Neuronal stem cell (in vitro differentiated cells): ENCODE results near the gene TMEM267.
"Not testable (repeated sequence)": the region's sequence is repeated elsewhere in the genome, so short reads cannot be mapped to it uniquely, and the experiment has no call there.

ENCODE experiments used
- DNase-seq: peaks from one replicate; pipeline ENCODE4 v3.0.0-alpha.2; 2013; ENCODE audit warnings: low spot score
- H2AFZ ChIP-seq: one replicate; pipeline ENCODE4 v1.6.1; 2013; ENCODE audit warnings: mild to moderate bottlenecking, low read length, inconsistent platforms
- H2AK5ac ChIP-seq: 2 replicates; pipeline ENCODE4 v1.6.1; 2013; ENCODE audit warnings: low read depth, mild to moderate bottlenecking, inconsistent platforms, low read length, moderate library complexity, mixed read lengths
- H2BK120ac ChIP-seq: 2 replicates; pipeline ENCODE4 v1.6.1; 2013; ENCODE audit warnings: low read depth, mild to moderate bottlenecking, inconsistent platforms, low read length, moderate library complexity, mixed read lengths
- H2BK12ac ChIP-seq: one replicate; pipeline ENCODE4 v1.6.1; 2013; ENCODE audit warnings: low read length, inconsistent platforms
- H2BK15ac ChIP-seq: 2 replicates; pipeline ENCODE4 v1.6.1; 2013; ENCODE audit warnings: mild to moderate bottlenecking, low read length, inconsistent platforms, mixed read lengths
- H2BK5ac ChIP-seq: one replicate; pipeline ENCODE4 v1.6.1; 2013; ENCODE audit warnings: inconsistent platforms, mild to moderate bottlenecking, low read length, moderate library complexity
- H3K14ac ChIP-seq: one replicate; pipeline ENCODE4 v1.6.1; 2013; ENCODE audit warnings: low read length, inconsistent platforms
- H3K18ac ChIP-seq: 2 replicates; pipeline ENCODE4 v1.6.1; 2013; ENCODE audit warnings: low read length, inconsistent platforms
- H3K23ac ChIP-seq: 2 replicates; pipeline ENCODE4 v1.6.1; 2013; ENCODE audit warnings: low read depth, mild to moderate bottlenecking, mixed read lengths, low read length, inconsistent platforms; ENCODE audit not compliant: poor library complexity
- H3K27ac ChIP-seq: replicated peaks from 3 replicates; pipeline ENCODE4 v1.5.1; 2013; ENCODE audit warnings: low read length, inconsistent platforms
- H3K27me3 ChIP-seq, 3 experiments: 2 replicates each; pipeline ENCODE4 v1.6.1; 2013; ENCODE audit warnings: low read length in 3 of 3, mild to moderate bottlenecking in 2 of 3, inconsistent platforms in 1 of 3, low read depth in 1 of 3, mixed read lengths in 1 of 3, moderate library complexity in 1 of 3; ENCODE audit not compliant: control insufficient read depth in 3 of 3, insufficient read depth in 3 of 3
- H3K36me3 ChIP-seq, 2 donors: replicated peaks in 1 of 2; 2 replicates each; pipeline ENCODE4 v1.6.1; 2013; ENCODE audit warnings: low read length in 2 of 2; ENCODE audit not compliant: control insufficient read depth in 2 of 2, insufficient read depth in 2 of 2
- H3K4ac ChIP-seq: 2 replicates; pipeline ENCODE4 v1.6.1; 2013; ENCODE audit warnings: inconsistent platforms, mild to moderate bottlenecking, low read length, moderate library complexity
- H3K4me1 ChIP-seq, 2 donors: 1 replicate in 1 of 2; 2 replicates in 1 of 2; pipeline ENCODE4 v1.6.1; 2013; ENCODE audit warnings: low read length in 2 of 2, low read depth in 1 of 2; ENCODE audit not compliant: control insufficient read depth in 2 of 2, insufficient read depth in 1 of 2
- H3K4me2 ChIP-seq: one replicate; pipeline ENCODE4 v1.6.1; 2013; ENCODE audit warnings: mild to moderate bottlenecking, low read length, inconsistent platforms; ENCODE audit not compliant: insufficient read depth, poor library complexity, severe bottlenecking
- H3K4me3 ChIP-seq, 2 donors: 2 replicates each; pipeline ENCODE4 v1.5.1; 2013; ENCODE audit warnings: low read length in 2 of 2, mild to moderate bottlenecking in 2 of 2, inconsistent platforms in 1 of 2, moderate library complexity in 1 of 2
- H3K79me1 ChIP-seq: one replicate; pipeline ENCODE4 v1.6.1; 2013; ENCODE audit warnings: low read depth, mild to moderate bottlenecking, inconsistent platforms, low read length, moderate library complexity
- H3K9ac ChIP-seq: one replicate; pipeline ENCODE4 v1.6.1; 2013; ENCODE audit warnings: mild to moderate bottlenecking, low read depth, low read length, inconsistent platforms; ENCODE audit not compliant: poor library complexity
- H3K9me3 ChIP-seq, 2 donors: replicated peaks in 1 of 2; 2 replicates each; pipeline versions ENCODE3 to v1.6.1; 2013; ENCODE audit warnings: low read length in 2 of 2, mild to moderate bottlenecking in 2 of 2, inconsistent platforms in 1 of 2, low read depth in 1 of 2, mixed read lengths in 1 of 2, moderate library complexity in 1 of 2; ENCODE audit not compliant: control insufficient read depth in 2 of 2, insufficient read depth in 1 of 2
- H4K8ac ChIP-seq: one replicate; pipeline ENCODE4 v1.6.1; 2013; ENCODE audit warnings: low read depth, mild to moderate bottlenecking, inconsistent platforms, low read length, moderate library complexity
- H4K91ac ChIP-seq: one replicate; pipeline ENCODE4 v1.6.1; 2013; ENCODE audit warnings: low read length, low read depth, mild to moderate bottlenecking, inconsistent platforms; ENCODE audit not compliant: poor library complexity
- WGBS, 2 donors: extraction: QIAGEN DNeasy Blood & Tissue Kit; methylation state at CpG; one replicate each; pipeline ENCODE4 v1.1.7; 2013; ENCODE audit warnings: missing lambda C conversion rate in 2 of 2, mixed read lengths in 1 of 2; ENCODE audit not compliant: insufficient read length in 2 of 2, insufficient replicate concordance in 1 of 2; ENCODE audit errors: extremely low coverage in 2 of 2; 5-methylcytosine and 5-hydroxymethylcytosine counted together

Gene TMEM267

GRCh38 chr5:43469671-43470391 lies 13.8 kb downstream of the TMEM267 start:
- no peak overlapping the region for H3K27ac ChIP-seq
- H2AFZ ChIP-seq = no peak overlapping the region
- H3K14ac ChIP-seq = no peak overlapping the region
- no peak overlapping the region for H3K9ac ChIP-seq
- no peaks in the 10 kb centered on the region for H3K79me1 ChIP-seq
- no peak overlapping the region for H2BK120ac ChIP-seq
- no peaks in the 10 kb centered on the region for H3K4me1 ChIP-seq
- DNase-seq = no peak
- no peak overlapping the region for H3K4me2 ChIP-seq
- no peak overlapping the region for H2AK5ac ChIP-seq
- no peak overlapping the region for H2BK12ac ChIP-seq
- WGBS, 2 donors = no CpG with 5 or more reads among the region's 6 CpGs
- no peak overlapping the region for H4K8ac ChIP-seq
- no peak overlapping the region for H3K4ac ChIP-seq
- H2BK15ac ChIP-seq = no peak overlapping the region
- peaks cover 0 to 3% of the 10 kb centered on the region in 2 donors for H3K36me3 ChIP-seq
- no peak overlapping the region for H3K18ac ChIP-seq
- no peak overlapping the region for H4K91ac ChIP-seq
- no peak overlapping the region for H3K23ac ChIP-seq
- no peak overlapping the region for H2BK5ac ChIP-seq
- no peaks in the 10 kb centered on the region for H3K27me3 ChIP-seq
- no peak overlapping the region for H3K4me3 ChIP-seq
- peaks cover 0 to 26% of the 10 kb centered on the region in 2 donors for H3K9me3 ChIP-seq

- Histone ChIP-seq H3K4ac (no peak overlapping the region), H2AK5ac (no peak overlapping the region), H3K14ac (no peak overlapping the region), H3K9ac (no peak overlapping the region), H2BK12ac (no peak overlapping the region), H4K8ac (no peak overlapping the region), H2BK120ac (no peak overlapping the region), H2AFZ (no peak overlapping the region), H4K91ac (no peak overlapping the region), H3K4me1 (no peaks in the 10 kb centered on the region), H2BK15ac (no peak overlapping the region), H3K9me3 (peaks cover 0 to 25% of the 10 kb centered on the region in 2 donors), H2BK5ac (no peak overlapping the region), H3K27me3 (no peaks in the 10 kb centered on the region), H3K4me3 (no peak overlapping the region), H3K4me2 (no peak overlapping the region), H3K79me1 (no peaks in the 10 kb centered on the region), H3K27ac (no peak overlapping the region), H3K18ac (no peak overlapping the region), H3K23ac (no peak overlapping the region), H3K36me3 (peaks cover 0 to 3% of the 10 kb centered on the region in 2 donors)
- no peak for DNase-seq
Measured at GRCh38 chr5:43467100-43467499, 16.6 kb downstream of the TMEM267 start.

GRCh38 chr5:43465455-43465854 lies 18.2 kb downstream of the TMEM267 start:
- H2BK12ac ChIP-seq = not testable (repeated sequence)
- H3K9me3 ChIP-seq = peaks cover 3 to 25% of the 10 kb centered on the region in 2 donors
- WGBS, 2 donors = no CpG with 5 or more reads among the region's 3 CpGs

GRCh38 chr5:43461066-43461465 lies 22.6 kb downstream of the TMEM267 start:
- Histone ChIP-seq H3K36me3 (no peaks in the 10 kb centered on the region), H3K4me3 (no peak overlapping the region), H2AK5ac (no peak overlapping the region), H4K8ac (no peak overlapping the region), H3K27ac (no peak overlapping the region), H2BK5ac (no peak overlapping the region), H3K4me2 (no peak overlapping the region), H3K18ac (no peak overlapping the region), H3K23ac (no peak overlapping the region), H3K9me3 (peaks cover 8 to 21% of the 10 kb centered on the region in 2 donors), H4K91ac (no peak overlapping the region), H2BK15ac (no peak overlapping the region), H3K14ac (no peak overlapping the region), H2AFZ (no peak overlapping the region), H2BK12ac (peak overlapping the region; percentile 25), H2BK120ac (no peak overlapping the region), H3K4ac (no peak overlapping the region), H3K27me3 (no peaks in the 10 kb centered on the region), H3K4me1 (no peaks in the 10 kb centered on the region), H3K79me1 (no peaks in the 10 kb centered on the region), H3K9ac (no peak overlapping the region)
- DNase-seq = no peak
- no CpG with 5 or more reads among the region's 1 CpG for WGBS, 2 donors

More at GRCh38 chr5:43465455-43465854, 18.2 kb downstream of the TMEM267 start:
- H3K4me1 ChIP-seq, H3K27me3 ChIP-seq, H3K4ac ChIP-seq, H2BK5ac ChIP-seq, H2BK15ac ChIP-seq, H3K79me1 ChIP-seq, H2AFZ ChIP-seq, H2AK5ac ChIP-seq, H3K36me3 ChIP-seq, H3K27ac ChIP-seq, H3K4me3 ChIP-seq, H4K91ac ChIP-seq, DNase-seq, H3K23ac ChIP-seq, H3K4me2 ChIP-seq, H2BK120ac ChIP-seq, H4K8ac ChIP-seq, H3K18ac ChIP-seq, H3K9ac ChIP-seq, H3K14ac ChIP-seq: not testable (repeated sequence)
